Measurements from ENCODE around the gene NKIRAS2.

NKIRAS2 gene

DNA sequence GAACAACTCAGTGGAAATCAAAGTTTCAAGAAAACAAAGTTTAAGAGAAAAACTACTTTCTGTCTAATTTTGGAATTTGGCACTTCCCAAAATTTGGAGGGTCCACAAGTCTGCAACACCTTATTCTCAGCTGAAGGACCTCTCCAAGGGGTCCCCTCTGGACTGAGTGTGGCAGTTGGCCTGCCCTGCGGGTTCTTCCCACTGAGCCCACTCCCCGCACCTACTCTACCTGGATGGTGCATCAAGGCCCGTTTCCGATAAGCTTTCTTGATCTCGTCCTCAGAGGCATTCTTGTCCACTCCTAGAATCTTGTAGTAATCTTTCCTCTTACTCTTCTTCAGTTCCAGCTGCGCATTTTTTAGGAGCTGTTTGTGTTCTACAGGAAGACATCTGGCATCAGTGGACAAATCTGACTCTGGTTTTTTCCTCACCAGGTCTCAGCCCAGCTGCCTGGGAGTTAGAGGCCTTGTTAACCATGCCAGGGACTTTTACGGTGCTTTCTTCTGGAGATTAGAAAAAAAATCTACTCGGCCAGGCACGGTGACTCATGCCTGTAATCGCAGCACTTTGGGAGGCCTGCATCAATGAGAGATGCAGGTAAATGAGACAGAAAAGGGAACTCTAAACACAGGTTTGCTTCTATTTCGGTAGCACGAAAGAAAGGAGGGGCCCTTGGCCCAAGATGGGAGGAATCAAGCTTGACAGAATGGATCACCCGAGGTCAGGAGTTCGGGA is 37.7 kb upstream of the NKIRAS2 start:
- CTCF ChIA-PET = interaction anchor here (1.0 to 3.8 kb wide), 4 partner anchors 11 to 136 kb away, joined by 3 to 9 read pairs (median 6); partner anchors contain the start of gene NKIRAS2
- TF ChIP-seq, protein P1, sequence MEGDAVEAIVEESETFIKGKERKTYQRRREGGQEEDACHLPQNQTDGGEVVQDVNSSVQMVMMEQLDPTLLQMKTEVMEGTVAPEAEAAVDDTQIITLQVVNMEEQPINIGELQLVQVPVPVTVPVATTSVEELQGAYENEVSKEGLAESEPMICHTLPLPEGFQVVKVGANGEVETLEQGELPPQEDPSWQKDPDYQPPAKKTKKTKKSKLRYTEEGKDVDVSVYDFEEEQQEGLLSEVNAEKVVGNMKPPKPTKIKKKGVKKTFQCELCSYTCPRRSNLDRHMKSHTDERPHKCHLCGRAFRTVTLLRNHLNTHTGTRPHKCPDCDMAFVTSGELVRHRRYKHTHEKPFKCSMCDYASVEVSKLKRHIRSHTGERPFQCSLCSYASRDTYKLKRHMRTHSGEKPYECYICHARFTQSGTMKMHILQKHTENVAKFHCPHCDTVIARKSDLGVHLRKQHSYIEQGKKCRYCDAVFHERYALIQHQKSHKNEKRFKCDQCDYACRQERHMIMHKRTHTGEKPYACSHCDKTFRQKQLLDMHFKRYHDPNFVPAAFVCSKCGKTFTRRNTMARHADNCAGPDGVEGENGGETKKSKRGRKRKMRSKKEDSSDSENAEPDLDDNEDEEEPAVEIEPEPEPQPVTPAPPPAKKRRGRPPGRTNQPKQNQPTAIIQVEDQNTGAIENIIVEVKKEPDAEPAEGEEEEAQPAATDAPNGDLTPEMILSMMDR (IDR thresholded peaks at IDR 0.05; ENCODE audit: control extremely low read depth, extremely low read depth, low read depth, missing control alignments) = no peak
- DNase-seq (ENCODE audit: extremely low spot score) = no peak
- POLR2A ChIA-PET = no interaction called here

DNA sequence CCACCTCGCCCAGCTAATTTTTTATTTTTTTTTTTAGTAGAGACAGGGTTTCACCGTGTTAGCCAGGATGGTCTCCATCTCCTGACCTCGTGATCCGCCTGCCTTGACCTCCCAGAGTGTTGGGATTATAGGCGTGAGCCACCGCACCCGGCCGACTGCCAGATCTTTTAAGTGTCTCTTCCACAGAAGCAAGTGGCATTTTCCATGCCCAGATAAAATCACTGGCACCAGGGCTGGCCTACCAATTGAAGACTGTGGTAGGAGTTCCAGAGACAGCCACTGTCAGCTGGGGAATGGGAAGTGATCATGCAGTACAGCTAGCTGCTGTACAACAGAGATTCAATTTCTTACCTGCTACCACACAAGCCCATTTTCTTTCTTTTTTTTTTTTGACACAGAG is 35.4 kb upstream of the NKIRAS2 start:
- DNase-seq (ENCODE audit: extremely low spot score) = no peak
- TF ChIP-seq, protein P1 (IDR thresholded peaks at IDR 0.05; ENCODE audit: control extremely low read depth, extremely low read depth, low read depth, missing control alignments) = no peak
- CTCF ChIA-PET = interaction anchor here (1.7 to 1.8 kb wide), 2 partner anchors 18 to 21 kb away, joined by 4 read pairs; partner anchors contain the start of gene CNP
- POLR2A ChIA-PET = no interaction called here

DNA sequence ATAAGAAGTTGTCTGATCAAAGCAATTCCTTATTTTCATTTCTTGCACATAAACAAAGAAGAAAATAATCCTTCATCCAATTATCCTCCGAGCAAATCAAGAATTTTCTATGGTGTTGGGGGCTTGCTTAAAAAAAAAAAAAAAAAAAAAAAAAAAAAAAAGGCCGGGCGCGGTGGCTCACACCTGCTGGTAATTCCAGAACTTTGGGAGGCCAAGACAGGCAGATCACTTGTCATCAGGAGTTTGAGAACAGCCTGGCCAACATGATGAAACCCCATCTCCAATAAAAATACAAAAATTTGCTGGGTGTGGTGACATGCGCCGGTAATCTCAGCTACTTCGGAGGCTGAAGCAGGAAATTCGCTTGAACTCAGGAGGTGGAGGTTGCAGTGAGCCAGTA is 34.0 kb upstream of the NKIRAS2 start:
- DNase-seq (ENCODE audit: extremely low spot score) = no peak
- CTCF ChIA-PET = interaction anchor here (1.0 to 1.8 kb wide), 3 partner anchors 20 to 32 kb away, joined by 3 to 4 read pairs (median 3); no protein-coding TSS in a partner anchor
- TF ChIP-seq, protein P1 (IDR thresholded peaks at IDR 0.05; ENCODE audit: control extremely low read depth, extremely low read depth, low read depth, missing control alignments) = no peak
- POLR2A ChIA-PET = interaction anchor here (0.6 kb wide), 1 partner anchor 123 kb away, joined by 3 read pairs; no protein-coding TSS in a partner anchor

DNA sequence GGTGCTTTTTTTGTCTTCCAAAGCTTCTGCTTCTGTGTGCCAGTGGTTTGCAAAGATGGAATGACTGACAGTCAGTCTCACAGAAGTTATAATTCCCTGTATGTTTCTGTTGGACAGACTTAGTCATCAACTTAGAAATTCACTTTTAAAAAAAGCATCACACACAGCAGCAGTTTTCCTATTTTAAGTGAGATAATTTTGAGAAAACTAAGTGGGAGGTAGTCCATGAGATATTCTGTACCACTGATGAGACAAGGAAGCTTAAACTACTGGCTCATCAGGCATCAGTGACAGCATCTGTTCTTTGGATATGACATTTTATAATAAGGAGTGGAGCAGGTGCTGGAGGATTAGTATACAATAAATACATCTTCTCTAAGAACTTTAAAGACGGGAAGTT is 33.3 kb upstream of the NKIRAS2 start:
- TF ChIP-seq, protein P1 (IDR thresholded peaks at IDR 0.05; ENCODE audit: control extremely low read depth, extremely low read depth, low read depth, missing control alignments) = no peak
- POLR2A ChIA-PET = no interaction called here
- CTCF ChIA-PET = no interaction called here
- DNase-seq (ENCODE audit: extremely low spot score) = no peak

DNA sequence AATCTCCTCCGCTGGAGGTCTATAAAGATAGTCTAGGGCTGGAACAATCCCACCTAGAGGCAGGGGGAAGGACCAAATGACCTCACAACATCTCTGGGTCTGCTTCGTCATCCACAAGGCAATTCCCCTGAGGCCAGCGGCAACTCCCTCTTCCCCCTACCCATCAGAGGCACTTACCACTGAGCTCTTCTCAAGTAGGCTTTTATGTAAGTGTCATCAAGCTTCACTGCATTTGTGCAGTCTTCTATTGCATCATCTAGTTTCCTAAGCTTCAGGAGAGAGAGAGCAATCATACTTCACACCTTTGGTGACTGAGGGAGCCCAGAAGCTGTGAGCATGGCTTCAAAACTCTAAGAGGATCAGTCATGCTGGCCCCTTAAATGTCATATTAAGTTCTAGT is 32.2 kb upstream of the NKIRAS2 start:
- ChIA-PET CTCF (interaction anchor here (1.0 to 2.2 kb wide), 3 partner anchors 11 to 32 kb away, joined by 3 to 9 read pairs (median 4); partner anchors contain the start of gene NKIRAS2), POLR2A (no interaction called here)
- TF ChIP-seq, protein P1 (IDR thresholded peaks at IDR 0.05; ENCODE audit: control extremely low read depth, extremely low read depth, low read depth, missing control alignments) = no peak
- no peak for DNase-seq (ENCODE audit: extremely low spot score)

DNA sequence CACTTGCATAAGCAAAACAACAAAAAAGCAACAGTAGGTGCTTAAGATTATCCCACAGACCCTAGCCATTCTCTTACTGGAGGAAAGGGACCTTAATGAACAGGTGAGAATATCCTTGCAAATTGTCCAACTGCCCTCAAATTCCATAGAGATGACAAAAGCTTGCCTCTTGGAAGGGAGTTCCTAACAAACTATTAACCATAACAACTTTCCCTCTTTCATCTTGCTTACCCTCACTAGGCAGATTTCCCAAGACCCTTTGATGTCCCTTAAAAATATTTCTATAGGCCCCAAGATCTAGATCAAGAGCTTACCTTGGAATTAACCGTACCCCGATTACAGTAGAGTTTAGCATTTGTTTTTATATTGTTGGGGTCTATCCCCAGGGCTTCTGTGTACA is 31.5 kb upstream of the NKIRAS2 start:
- POLR2A ChIA-PET = no interaction called here
- TF ChIP-seq, protein P1 (IDR thresholded peaks at IDR 0.05; ENCODE audit: control extremely low read depth, extremely low read depth, low read depth, missing control alignments) = no peak
- no peak for DNase-seq (ENCODE audit: extremely low spot score)
- CTCF ChIA-PET = interaction anchor here (0.7 to 2.2 kb wide), 5 partner anchors 11 to 128 kb away, joined by 3 to 9 read pairs (median 3); partner anchors contain the start of gene NKIRAS2
